Trophoblast cell (in vitro differentiated cells and primary cell): Measurements from ENCODE around the gene H2BK1.
A peak's percentile ranks its signal among the peaks of the same experiment; 100 is the strongest.

ENCODE experiments used
- DNase-seq, 2 donors: peaks; one replicate each; pipeline ENCODE4 v3.0.0-alpha.2; 2016
- H2AFZ ChIP-seq: 2 replicates; pipeline ENCODE4 v1.6.1; 2013; ENCODE audit warnings: low read length, moderate library complexity, mild to moderate bottlenecking; ENCODE audit not compliant: insufficient read depth, poor library complexity
- H2AK5ac ChIP-seq: 2 replicates; pipeline ENCODE4 v1.6.1; 2013; ENCODE audit warnings: mild to moderate bottlenecking, low read length
- H2BK120ac ChIP-seq: 2 replicates; pipeline ENCODE4 v1.6.1; 2013; ENCODE audit warnings: low read length, mild to moderate bottlenecking, moderate library complexity; ENCODE audit not compliant: insufficient read depth, poor library complexity
- H2BK12ac ChIP-seq: 2 replicates; pipeline ENCODE4 v1.6.1; 2013; ENCODE audit warnings: mild to moderate bottlenecking, low read length, moderate library complexity
- H2BK5ac ChIP-seq: 2 replicates; pipeline ENCODE4 v1.6.1; 2013; ENCODE audit warnings: low read length, low read depth, moderate library complexity, mild to moderate bottlenecking; ENCODE audit not compliant: poor library complexity
- H3K14ac ChIP-seq: 2 replicates; pipeline ENCODE4 v1.6.1; 2013; ENCODE audit warnings: mild to moderate bottlenecking, low read length
- H3K18ac ChIP-seq: 2 replicates; pipeline ENCODE4 v1.6.1; 2013; ENCODE audit warnings: mild to moderate bottlenecking, low read length
- H3K23ac ChIP-seq: 2 replicates; pipeline ENCODE4 v1.6.1; 2013; ENCODE audit warnings: low read length
- H3K27ac ChIP-seq: 2 replicates; pipeline ENCODE4 v1.5.1; 2013; ENCODE audit warnings: low read depth, mild to moderate bottlenecking, inconsistent platforms, low read length, moderate library complexity
- H3K27me3 ChIP-seq: 2 replicates; pipeline ENCODE4 v1.6.1; 2013; ENCODE audit warnings: inconsistent platforms, mild to moderate bottlenecking, low read length, moderate library complexity; ENCODE audit not compliant: insufficient read depth
- H3K36me3 ChIP-seq, 2 experiments: 1 replicate in 1 of 2; 2 replicates in 1 of 2; pipeline ENCODE4 v1.6.1; 2013; ENCODE audit warnings: low read length in 2 of 2, mild to moderate bottlenecking in 2 of 2, moderate library complexity in 1 of 2; ENCODE audit not compliant: insufficient read depth in 2 of 2, control insufficient read depth in 1 of 2
- H3K4ac ChIP-seq: 2 replicates; pipeline ENCODE4 v1.6.1; 2013; ENCODE audit warnings: low read depth, mild to moderate bottlenecking, low read length, moderate library complexity
- H3K4me1 ChIP-seq, 2 experiments: 1 replicate in 1 of 2; 2 replicates in 1 of 2; pipeline ENCODE4 v1.6.1; 2013; ENCODE audit warnings: low read length in 2 of 2, mild to moderate bottlenecking in 2 of 2, moderate library complexity in 1 of 2; ENCODE audit not compliant: insufficient read depth in 2 of 2, control insufficient read depth in 1 of 2
- H3K4me2 ChIP-seq: 2 replicates; pipeline ENCODE4 v1.6.1; 2013; ENCODE audit warnings: inconsistent platforms, mild to moderate bottlenecking, low read length, moderate library complexity
- H3K4me3 ChIP-seq: 2 replicates; pipeline ENCODE4 v1.5.1; 2013; ENCODE audit warnings: mild to moderate bottlenecking, low read depth, low read length, inconsistent platforms
- H3K79me1 ChIP-seq: one replicate; pipeline ENCODE4 v1.6.1; 2013; ENCODE audit warnings: low read length
- H3K79me2 ChIP-seq: 2 replicates; pipeline ENCODE4 v1.6.1; 2013; ENCODE audit warnings: low read length, mild to moderate bottlenecking; ENCODE audit not compliant: control insufficient read depth, insufficient read depth, poor library complexity
- H3K9ac ChIP-seq: 2 replicates; pipeline ENCODE4 v1.6.1; 2013; ENCODE audit warnings: mild to moderate bottlenecking, low read length
- H3K9me3 ChIP-seq: 2 replicates; pipeline ENCODE4 v1.6.1; 2013; ENCODE audit warnings: low read depth, mild to moderate bottlenecking, control low read depth, inconsistent platforms, low read length; ENCODE audit not compliant: insufficient read depth
- H4K12ac ChIP-seq: 2 replicates; pipeline ENCODE4 v1.6.1; 2013; ENCODE audit warnings: low read depth, mild to moderate bottlenecking, low read length, moderate library complexity
- H4K8ac ChIP-seq: 2 replicates; pipeline ENCODE4 v1.6.1; 2013; ENCODE audit warnings: low read depth, mild to moderate bottlenecking, low read length, moderate library complexity
- H4K91ac ChIP-seq: one replicate; pipeline ENCODE4 v1.6.1; 2013; ENCODE audit warnings: low read depth, mild to moderate bottlenecking, low read length, moderate library complexity
- WGBS: extraction: QIAGEN DNeasy Blood & Tissue Kit; methylation state at CpG from one replicate; pipeline ENCODE4 v1.1.7; 2013; ENCODE audit warnings: missing lambda C conversion rate; ENCODE audit not compliant: insufficient read length, insufficient coverage; ENCODE audit errors: extremely low coverage; 5-methylcytosine and 5-hydroxymethylcytosine counted together

Gene H2BK1

DNA sequence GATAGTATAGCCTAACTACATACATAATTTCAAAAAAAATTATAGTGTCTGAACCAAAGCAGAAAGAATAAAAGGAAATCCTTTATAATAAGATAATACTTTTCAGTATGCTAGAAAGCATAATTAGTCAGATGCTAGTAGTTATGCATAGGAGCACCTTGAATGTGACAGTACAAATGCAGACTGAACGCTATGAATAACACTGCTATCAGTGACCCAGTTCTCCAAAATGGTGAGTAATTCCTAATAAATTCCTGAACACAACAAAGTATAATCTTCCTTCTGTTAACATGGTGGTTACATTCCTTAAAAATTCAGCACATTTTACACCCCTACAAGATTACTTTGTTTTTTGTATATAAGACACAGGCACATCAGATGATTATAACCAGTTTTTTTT is 20.8 kb upstream of the H2BK1 start:
- Histone ChIP-seq H3K79me2 (peaks cover 18% of the 10 kb centered on the region), H3K9ac (no peak overlapping the region), H3K14ac (no peak overlapping the region), H4K12ac (no peak overlapping the region), H3K18ac (no peak overlapping the region), H3K36me3 (peaks cover 13 to 18% of the 10 kb centered on the region in 2 experiments), H3K4me3 (no peak overlapping the region), H3K4me2 (no peak overlapping the region), H4K8ac (no peak overlapping the region), H3K27me3 (no peaks in the 10 kb centered on the region), H3K23ac (no peak overlapping the region), H2AFZ (no peak overlapping the region), H2BK12ac (no peak overlapping the region), H3K9me3 (peaks cover 4% of the 10 kb centered on the region), H2AK5ac (no peak overlapping the region), H3K27ac (no peak overlapping the region), H3K4ac (no peak overlapping the region), H4K91ac (no peak overlapping the region), H3K79me1 (peaks cover 12% of the 10 kb centered on the region), H2BK120ac (no peak overlapping the region), H2BK5ac (no peak overlapping the region), H3K4me1 (peaks cover 8 to 14% of the 10 kb centered on the region in 2 experiments)
- no CpG with 5 or more reads among the region's 1 CpG for WGBS
- DNase-seq, result no peak

DNA sequence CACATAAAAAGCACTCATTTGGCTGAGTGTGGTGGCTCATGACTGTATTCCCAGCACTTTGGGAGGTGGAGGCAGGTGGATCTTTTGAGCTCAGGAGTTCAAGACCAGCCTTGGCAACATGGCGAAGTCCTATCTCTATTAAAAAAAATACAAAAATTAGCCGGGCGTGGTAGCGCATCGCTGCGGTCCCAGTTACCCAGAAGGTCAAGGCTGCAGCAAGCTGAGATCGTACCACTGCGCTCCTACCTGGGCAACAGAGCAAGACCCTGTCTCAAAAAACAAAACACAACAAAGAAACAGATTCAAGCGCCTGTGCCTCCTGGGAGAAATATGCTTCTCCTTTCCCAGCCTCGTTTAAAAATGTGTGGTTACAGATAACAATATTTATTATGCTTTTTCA is 19.0 kb upstream of the H2BK1 start:
- H2BK12ac ChIP-seq, result no peak overlapping the region
- H3K18ac ChIP-seq, result no peak overlapping the region
- H3K9me3 ChIP-seq, result no peaks in the 10 kb centered on the region
- H2AK5ac ChIP-seq, result no peak overlapping the region
- H3K4me3 ChIP-seq, result no peak overlapping the region
- H3K14ac ChIP-seq, result no peak overlapping the region
- no peaks in the 10 kb centered on the region for H3K27me3 ChIP-seq
- no peak overlapping the region for H2AFZ ChIP-seq
- peaks cover 6 to 11% of the 10 kb centered on the region in 2 experiments for H3K36me3 ChIP-seq
- no peak overlapping the region for H4K91ac ChIP-seq
- H3K4me2 ChIP-seq, result no peak overlapping the region
- no peak overlapping the region for H3K23ac ChIP-seq
- H4K8ac ChIP-seq, result no peak overlapping the region
- H3K79me2 ChIP-seq, result peaks cover 18% of the 10 kb centered on the region
- no peak overlapping the region for H2BK5ac ChIP-seq
- no peak overlapping the region for H3K4ac ChIP-seq
- no peak overlapping the region for H4K12ac ChIP-seq
- no peak overlapping the region for H2BK120ac ChIP-seq
- no CpG with 5 or more reads among the region's 10 CpGs for WGBS
- H3K79me1 ChIP-seq, result peaks cover 12% of the 10 kb centered on the region
- DNase-seq, result no peak
- peaks cover 12 to 16% of the 10 kb centered on the region in 2 experiments for H3K4me1 ChIP-seq
- no peak overlapping the region for H3K9ac ChIP-seq
- H3K27ac ChIP-seq, result no peak overlapping the region

DNA sequence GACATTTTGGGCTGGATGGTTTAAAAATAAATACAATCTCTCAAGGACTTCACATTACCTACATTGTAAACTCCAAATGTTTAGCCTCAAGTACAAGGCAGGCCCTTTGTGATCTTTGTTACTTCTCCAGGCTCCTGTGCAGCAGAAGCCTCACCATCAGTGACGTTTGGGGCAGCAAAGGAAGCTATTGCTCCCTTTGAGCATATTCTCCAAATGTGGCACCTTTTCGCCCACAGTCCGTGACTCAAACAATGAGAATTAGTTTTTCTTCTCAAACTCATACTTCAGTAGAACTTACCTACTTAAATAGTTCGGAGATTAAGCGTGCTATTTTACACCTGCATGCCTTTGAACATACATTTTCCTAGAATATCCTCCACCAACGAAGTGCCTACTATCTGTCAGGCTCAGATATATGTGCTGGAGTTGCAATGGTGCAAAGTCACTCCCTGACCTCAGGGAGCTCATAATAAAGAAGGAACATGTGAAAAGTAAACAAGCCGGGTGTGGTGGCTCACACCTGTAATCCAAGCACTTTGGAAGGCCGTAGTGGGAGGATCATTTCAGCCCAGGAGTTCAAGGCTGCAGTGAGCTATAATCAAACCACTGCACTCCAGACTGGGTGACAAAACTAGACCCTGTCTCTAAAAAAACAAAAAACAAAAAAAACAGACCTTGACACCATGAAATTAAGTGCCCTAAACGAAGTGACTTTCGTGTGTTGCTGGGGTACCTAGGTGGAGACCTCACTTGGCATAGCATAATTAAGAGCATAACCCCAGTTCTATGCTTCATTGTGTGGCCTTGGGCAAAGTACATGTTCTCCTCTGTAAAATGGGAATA is 18.0 kb upstream of the H2BK1 start:
- Histone ChIP-seq H4K12ac (no peak overlapping the region), H3K79me2 (peaks cover 14% of the 10 kb centered on the region), H3K27ac (no peak overlapping the region), H4K8ac (peak overlapping the region; percentile 81), H4K91ac (no peak overlapping the region), H3K4ac (no peak overlapping the region), H3K18ac (no peak overlapping the region), H3K27me3 (no peaks in the 10 kb centered on the region), H2BK5ac (no peak overlapping the region), H3K14ac (no peak overlapping the region), H3K4me1 (peaks cover 10% of the 10 kb centered on the region in 2 experiments), H2BK12ac (no peak overlapping the region), H2BK120ac (no peak overlapping the region), H3K23ac (no peak overlapping the region), H2AK5ac (no peak overlapping the region), H3K9me3 (no peaks in the 10 kb centered on the region), H3K4me2 (peak overlapping the region; percentile 86), H3K4me3 (no peak overlapping the region), H3K36me3 (peaks cover 10 to 16% of the 10 kb centered on the region in 2 experiments), H3K79me1 (peaks cover 12% of the 10 kb centered on the region), H3K9ac (no peak overlapping the region), H2AFZ (no peak overlapping the region)
- no CpG with 5 or more reads among the region's 10 CpGs for WGBS
- DNase-seq, result no peak

DNA sequence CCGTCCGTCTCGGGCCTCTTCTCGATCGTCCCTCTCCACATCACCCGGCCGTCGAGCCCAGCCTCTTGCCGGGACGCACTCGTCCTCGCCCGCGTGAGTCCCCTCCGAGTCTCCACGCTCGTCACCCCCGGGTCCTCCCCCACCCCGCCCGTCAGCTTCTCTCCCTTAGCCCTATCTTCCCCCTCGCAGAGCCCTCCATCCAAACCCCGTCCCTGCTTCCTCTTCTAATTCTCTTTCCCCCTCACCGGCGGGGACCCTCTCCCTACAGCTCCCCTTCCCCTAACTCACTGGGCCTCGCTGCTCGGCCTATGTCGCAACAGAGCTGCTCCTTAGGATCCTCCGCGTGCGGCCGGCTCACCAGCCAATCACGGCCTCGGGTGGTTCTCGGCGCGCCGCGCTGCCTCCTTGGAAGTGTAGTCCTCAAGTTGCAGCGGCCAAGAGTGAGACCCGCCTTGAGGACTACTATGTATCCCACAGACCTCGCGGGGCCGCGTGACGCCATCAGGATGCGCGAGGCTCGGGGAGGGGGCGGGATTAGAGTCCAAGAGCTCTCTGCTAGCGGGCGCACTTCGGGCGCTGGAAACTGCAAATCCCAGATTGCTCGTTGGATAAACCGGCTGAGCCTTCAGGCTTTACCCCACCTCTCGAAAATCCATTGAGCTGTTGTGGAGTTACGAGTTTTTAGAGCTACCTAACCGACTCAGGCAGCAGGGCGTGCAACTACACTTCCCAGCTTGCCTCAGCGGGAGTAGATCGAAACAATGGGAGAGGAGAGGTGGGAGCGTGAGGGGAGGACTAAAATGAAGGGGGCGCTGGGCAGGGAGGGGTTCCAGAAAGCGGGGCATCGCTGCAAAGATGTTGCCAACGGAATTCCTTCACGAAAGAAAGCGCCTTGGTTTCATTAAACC is 16.8 kb upstream of the H2BK1 start, which contains the start of gene ABCF2:
Gene ABCF2 (minus strand): TSS at position 331 of the 908 bp plus-strand sequence. CDS start 747 bp downstream, outside the sequence.
- WGBS, result no CpG with 5 or more reads among the region's 68 CpGs
- H3K4me3 ChIP-seq, result peak within 1 kb of the TSS; percentile 85

More for the DNA sequence above, 16.8 kb upstream of the H2BK1 start, which contains the start of gene ABCF2:
- H2BK120ac ChIP-seq, result no peak within 1 kb of the TSS
- H3K18ac ChIP-seq, result peak within 1 kb of the TSS; percentile 82
- H3K9me3 ChIP-seq, result no peaks in the 10 kb centered on the region
- H4K91ac ChIP-seq, result peak within 1 kb of the TSS; percentile 53
- H2BK5ac ChIP-seq, result peak within 1 kb of the TSS; percentile 33
- peaks cover 7% of the 10 kb centered on the region for H3K79me2 ChIP-seq
- peak within 1 kb of the TSS; percentile 86 for H3K4me2 ChIP-seq
- H3K4ac ChIP-seq, result peak within 1 kb of the TSS; percentile 78
- peaks cover 13 to 24% of the 10 kb centered on the region in 2 experiments for H3K36me3 ChIP-seq
- peaks cover 6 to 8% of the 10 kb centered on the region in 2 experiments for H3K4me1 ChIP-seq
- peak within 1 kb of the TSS; percentile 61 for H4K12ac ChIP-seq
- no peak within 1 kb of the TSS for H2AK5ac ChIP-seq
- H3K27me3 ChIP-seq, result no peaks in the 10 kb centered on the region
- H3K14ac ChIP-seq, result peak within 1 kb of the TSS; percentile 80
- H2AFZ ChIP-seq, result peak within 1 kb of the TSS; percentile 61
- peak within 1 kb of the TSS; percentile 74 for H3K27ac ChIP-seq
- peak within 1 kb of the TSS; percentile 85 for H4K8ac ChIP-seq
- no peak within 1 kb of the TSS for H3K23ac ChIP-seq
- peaks cover 5% of the 10 kb centered on the region for H3K79me1 ChIP-seq
- no peak within 1 kb of the TSS for H2BK12ac ChIP-seq
- peak within 1 kb of the TSS; percentile 84 for H3K9ac ChIP-seq
- peak; percentile 99 for DNase-seq
